ENCODE results near the gene GFM2. TPM values are rescaled to one million over a fixed set of nuclear protein-coding genes. Genes with fewer than 3 reads are reported as not detected.
"Not testable (repeated sequence)": the region's sequence is repeated elsewhere in the genome, so short reads cannot be mapped to it uniquely, and the experiment has no call there.

Gene GFM2
- total and polyA plus RNA-seq, 4 donors: 4.1 to 18.6 (median 15.4) TPM

DNA sequence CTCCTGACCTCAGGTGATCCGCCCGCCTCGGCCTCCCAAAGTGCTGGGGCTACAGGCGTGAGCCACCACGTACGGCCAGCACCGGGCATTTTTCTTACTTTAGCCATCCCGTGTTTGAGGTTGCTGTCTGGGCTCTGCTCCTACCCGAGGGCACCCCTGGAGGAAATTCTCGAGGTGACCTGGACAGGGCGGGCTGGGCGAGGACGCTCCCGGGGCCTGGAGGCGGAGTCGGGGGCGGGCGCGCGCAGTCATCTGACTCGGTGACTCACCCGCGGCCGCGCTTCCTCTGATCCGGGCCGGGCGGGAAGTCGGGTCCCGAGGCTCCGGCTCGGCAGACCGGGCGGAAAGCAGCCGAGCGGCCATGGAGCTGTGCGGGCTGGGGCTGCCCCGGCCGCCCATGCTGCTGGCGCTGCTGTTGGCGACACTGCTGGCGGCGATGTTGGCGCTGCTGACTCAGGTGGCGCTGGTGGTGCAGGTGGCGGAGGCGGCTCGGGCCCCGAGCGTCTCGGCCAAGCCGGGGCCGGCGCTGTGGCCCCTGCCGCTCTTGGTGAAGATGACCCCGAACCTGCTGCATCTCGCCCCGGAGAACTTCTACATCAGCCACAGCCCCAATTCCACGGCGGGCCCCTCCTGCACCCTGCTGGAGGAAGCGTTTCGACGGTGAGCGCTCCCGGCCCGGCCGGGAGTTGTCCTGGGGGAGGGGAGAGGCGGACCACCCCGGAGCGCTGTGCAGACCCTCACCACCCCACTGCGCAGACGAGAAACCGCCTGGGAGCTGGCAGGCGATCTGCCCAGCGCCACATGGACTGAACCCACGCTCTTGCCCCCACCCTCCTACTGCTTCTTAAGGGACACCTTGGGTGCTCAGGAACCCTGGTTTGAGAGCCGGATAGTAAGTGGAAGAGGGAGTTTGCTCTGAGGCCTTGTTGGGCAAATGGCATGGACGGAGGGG is 81.7 kb downstream of the GFM2 start, which contains the start of gene HEXB:
Gene HEXB, plus strand, starts transcription at position 334 of the 952 bp plus-strand sequence. Its CDS starts 28 bp downstream, at position 362.
- Histone ChIP-seq H3K4me1 (ENCODE audit: control insufficient read depth in 1 of 2, insufficient read depth in 2 of 2, low read length in 2 of 2) (peaks cover 0 to 4% of the 10 kb centered on the region in 2 donors), H3K27ac (ENCODE audit: low read depth in 1 of 2, low read length in 2 of 2) (peak within 1 kb of the TSS in 1 of 2 donors; percentile 50), H3K27me3 (ENCODE audit: control insufficient read depth in 1 of 2, insufficient read depth in 2 of 2, low read length in 1 of 2) (no peaks in the 10 kb centered on the region), H3K4me3 (ENCODE audit: low read length in 2 of 2) (peak within 1 kb of the TSS; percentile 53 to 78), H3K36me3 (ENCODE audit: control insufficient read depth in 1 of 2, insufficient read depth in 2 of 2, low read length in 1 of 2) (peaks cover 1 to 3% of the 10 kb centered on the region in 2 donors), H3K9me3 (ENCODE audit: control insufficient read depth, low read length) (no peaks in the 10 kb centered on the region)
- intact Hi-C loops (cut with DNase I): loop anchor here in 1 of 2 donors (2.0 kb wide), 1 partner anchor 82 kb away; the partner anchor contains the start of genes GFM2 and NSA2
- 3 to 4% methylated on average over 67 to 78 of the region's 78 CpGs for WGBS, 2 donors
- peak; percentile 97 for ATAC-seq (ENCODE audit: low FRiP score)
- DNase-seq: peak; percentile 96 to 97

DNA sequence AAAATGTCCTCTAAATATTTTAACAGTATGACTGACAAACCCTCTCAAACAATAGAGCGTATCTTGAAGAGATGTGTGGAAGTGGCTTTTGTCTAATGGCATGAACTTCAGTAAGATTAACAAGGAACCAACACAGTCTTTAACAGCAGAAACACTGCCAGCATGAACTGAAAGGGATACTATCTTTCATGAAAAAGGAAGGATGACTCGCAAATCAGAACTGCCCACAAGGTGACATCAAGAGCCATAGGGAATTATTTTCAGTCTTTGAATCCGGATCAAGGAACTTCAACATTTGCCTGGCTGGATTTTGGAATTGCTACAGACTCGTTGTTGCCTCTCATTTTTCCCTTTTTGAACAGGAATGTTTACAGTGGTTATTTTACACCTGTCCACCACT is 87.0 kb downstream of the GFM2 start:
- intact Hi-C loops (cut with DNase I): no loop called here

DNA sequence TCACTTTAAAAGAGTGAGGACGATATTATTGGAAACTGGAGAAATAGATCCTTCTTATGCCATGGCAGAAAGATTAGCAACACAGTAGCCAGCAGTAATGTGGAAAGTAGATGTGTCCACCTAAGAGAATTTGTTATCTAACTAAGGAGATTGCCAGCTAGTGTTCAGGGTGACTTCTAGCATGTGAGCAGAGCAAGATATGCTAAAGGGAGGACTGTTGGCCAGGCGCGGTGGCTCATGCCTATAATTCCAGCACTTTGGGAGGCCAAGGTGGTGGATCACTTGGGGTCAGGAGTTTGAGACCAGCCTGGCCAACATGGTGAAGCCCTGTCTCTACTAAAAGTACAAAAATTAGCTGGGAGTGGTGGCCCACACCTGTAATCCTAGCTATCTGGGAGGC is 87.6 kb downstream of the GFM2 start:
- H3K36me3 ChIP-seq (ENCODE audit: control insufficient read depth in 1 of 2, insufficient read depth in 2 of 2, low read length in 1 of 2); H3K9me3 ChIP-seq (ENCODE audit: control insufficient read depth, low read length); intact Hi-C loops (cut with DNase I); DNase-seq; H3K4me3 ChIP-seq (ENCODE audit: low read length in 2 of 2); ATAC-seq (ENCODE audit: low FRiP score); H3K27me3 ChIP-seq (ENCODE audit: control insufficient read depth in 1 of 2, insufficient read depth in 2 of 2, low read length in 1 of 2); H3K27ac ChIP-seq (ENCODE audit: low read depth in 1 of 2, low read length in 2 of 2); H3K4me1 ChIP-seq (ENCODE audit: control insufficient read depth in 1 of 2, insufficient read depth in 2 of 2, low read length in 2 of 2): not testable (repeated sequence)
- 92% methylated on average over 3 of the region's 3 CpGs for WGBS, 2 donors

More for the DNA sequence above, 87.0 kb downstream of the GFM2 start:
- no peaks in the 10 kb centered on the region for H3K4me1 ChIP-seq (ENCODE audit: control insufficient read depth in 1 of 2, insufficient read depth in 2 of 2, low read length in 2 of 2)
- H3K9me3 ChIP-seq (ENCODE audit: control insufficient read depth, low read length): no peaks in the 10 kb centered on the region
- no peaks in the 10 kb centered on the region for H3K36me3 ChIP-seq (ENCODE audit: control insufficient read depth in 1 of 2, insufficient read depth in 2 of 2, low read length in 1 of 2)
- no peak overlapping the region for H3K4me3 ChIP-seq (ENCODE audit: low read length in 2 of 2)
- H3K27me3 ChIP-seq (ENCODE audit: control insufficient read depth in 1 of 2, insufficient read depth in 2 of 2, low read length in 1 of 2): no peaks in the 10 kb centered on the region
- DNase-seq (no peak), ATAC-seq (ENCODE audit: low FRiP score) (no peak)
- WGBS, 2 donors: 74 to 76% methylated on average over 4 of the region's 4 CpGs
- no peak overlapping the region for H3K27ac ChIP-seq (ENCODE audit: low read depth in 1 of 2, low read length in 2 of 2)

DNA sequence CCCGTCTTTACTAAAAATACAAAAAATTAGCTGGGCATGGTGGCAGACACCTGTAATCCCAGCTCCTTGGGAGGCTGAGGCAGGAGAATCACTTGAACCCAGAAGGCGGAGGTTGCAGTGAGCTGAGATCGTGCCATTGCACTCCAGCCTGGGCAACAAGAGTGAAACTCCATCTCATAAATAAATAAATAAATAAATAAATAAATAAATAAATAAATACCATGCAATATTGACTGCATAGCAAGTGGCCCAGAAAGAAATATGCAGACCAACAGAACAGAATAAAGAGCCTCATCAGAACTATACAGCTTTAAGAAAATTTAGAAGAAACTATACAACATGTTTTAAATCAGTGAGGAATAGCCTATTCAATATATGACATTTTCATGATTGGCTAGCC is 88.8 kb downstream of the GFM2 start:
- H3K4me1 ChIP-seq (ENCODE audit: control insufficient read depth in 1 of 2, insufficient read depth in 2 of 2, low read length in 2 of 2); ATAC-seq (ENCODE audit: low FRiP score); DNase-seq; H3K27ac ChIP-seq (ENCODE audit: low read depth in 1 of 2, low read length in 2 of 2); H3K27me3 ChIP-seq (ENCODE audit: control insufficient read depth in 1 of 2, insufficient read depth in 2 of 2, low read length in 1 of 2); H3K4me3 ChIP-seq (ENCODE audit: low read length in 2 of 2); H3K36me3 ChIP-seq (ENCODE audit: control insufficient read depth in 1 of 2, insufficient read depth in 2 of 2, low read length in 1 of 2); intact Hi-C loops (cut with DNase I); H3K9me3 ChIP-seq (ENCODE audit: control insufficient read depth, low read length): not testable (repeated sequence)
- 95 to 96% methylated on average over 3 of the region's 3 CpGs for WGBS, 2 donors

DNA sequence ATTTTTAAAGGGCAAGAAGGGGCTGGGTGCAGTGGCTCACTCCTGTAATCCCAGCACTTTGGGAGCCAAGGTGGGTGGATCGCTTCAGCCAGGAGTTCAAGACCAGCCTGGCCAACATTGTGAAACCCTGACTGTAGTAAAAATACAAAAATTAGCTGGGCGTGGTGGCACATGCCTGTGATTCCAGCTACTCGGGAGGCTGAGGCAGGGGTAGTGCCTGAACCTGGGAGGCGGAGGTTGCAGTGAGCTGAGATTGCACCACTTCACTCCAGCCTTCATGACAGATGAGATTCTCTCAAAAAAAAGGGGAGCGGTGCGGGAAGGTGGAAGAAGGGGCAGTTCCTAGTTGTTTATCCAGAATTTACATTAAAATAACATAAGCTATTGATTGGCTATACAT is 90.5 kb downstream of the GFM2 start:
- 90 to 91% methylated on average over 6 of the region's 6 CpGs for WGBS, 2 donors
- H3K36me3 ChIP-seq (ENCODE audit: control insufficient read depth in 1 of 2, insufficient read depth in 2 of 2, low read length in 1 of 2); H3K9me3 ChIP-seq (ENCODE audit: control insufficient read depth, low read length); H3K4me3 ChIP-seq (ENCODE audit: low read length in 2 of 2); H3K4me1 ChIP-seq (ENCODE audit: control insufficient read depth in 1 of 2, insufficient read depth in 2 of 2, low read length in 2 of 2); intact Hi-C loops (cut with DNase I); H3K27ac ChIP-seq (ENCODE audit: low read depth in 1 of 2, low read length in 2 of 2); DNase-seq; H3K27me3 ChIP-seq (ENCODE audit: control insufficient read depth in 1 of 2, insufficient read depth in 2 of 2, low read length in 1 of 2); ATAC-seq (ENCODE audit: low FRiP score): not testable (repeated sequence)

DNA sequence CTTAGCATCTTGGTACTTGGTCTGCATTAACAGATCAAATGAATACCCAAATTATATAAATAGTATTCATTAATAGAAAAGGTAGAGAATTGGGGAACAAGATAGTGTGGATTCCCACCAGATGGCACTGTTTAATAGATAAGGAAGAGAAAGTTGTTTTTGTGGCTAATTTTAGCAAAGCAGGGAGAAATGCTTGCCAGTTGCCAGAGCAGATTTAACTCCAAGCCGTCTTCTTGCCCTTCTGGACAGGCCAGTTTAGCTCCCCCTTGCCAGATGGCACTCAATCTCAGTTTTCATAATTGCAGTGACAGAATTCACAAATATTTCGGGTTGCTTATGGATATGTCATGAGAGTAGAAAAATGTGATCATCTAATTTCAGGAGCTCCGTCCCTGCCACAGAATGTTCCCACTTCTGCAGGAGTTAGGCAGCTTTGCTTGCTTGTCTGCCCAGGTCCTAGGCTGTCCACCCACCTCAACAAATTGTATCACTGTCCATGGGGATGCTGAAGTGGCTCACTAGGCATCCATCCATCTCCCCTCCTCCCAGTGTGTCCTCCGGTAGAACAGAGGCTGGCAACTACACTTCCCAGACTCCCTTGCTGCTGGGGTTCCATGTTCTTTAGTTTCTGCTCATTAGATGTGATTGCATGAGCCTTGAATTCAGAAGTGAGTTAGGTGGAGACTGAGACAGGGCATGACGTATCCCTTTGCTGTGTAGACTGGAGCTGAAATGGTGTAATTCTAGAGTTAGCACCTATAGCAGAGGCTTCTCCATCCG is 93.7 kb downstream of the GFM2 start:
- peak overlapping the region in 1 of 2 donors; percentile 21 for H3K4me3 ChIP-seq (ENCODE audit: low read length in 2 of 2)
- no peaks in the 10 kb centered on the region for H3K9me3 ChIP-seq (ENCODE audit: control insufficient read depth, low read length)
- peak overlapping the region; percentile 21 to 48 for H3K27ac ChIP-seq (ENCODE audit: low read depth in 1 of 2, low read length in 2 of 2)
- peaks cover 0 to 5% of the 10 kb centered on the region in 2 donors for H3K4me1 ChIP-seq (ENCODE audit: control insufficient read depth in 1 of 2, insufficient read depth in 2 of 2, low read length in 2 of 2)
- no peaks in the 10 kb centered on the region for H3K36me3 ChIP-seq (ENCODE audit: control insufficient read depth in 1 of 2, insufficient read depth in 2 of 2, low read length in 1 of 2)
- no peaks in the 10 kb centered on the region for H3K27me3 ChIP-seq (ENCODE audit: control insufficient read depth in 1 of 2, insufficient read depth in 2 of 2, low read length in 1 of 2)
- ATAC-seq (ENCODE audit: low FRiP score) (peak; percentile 74), DNase-seq (no peak)
- intact Hi-C loops (cut with DNase I): loop anchor here (2.0 to 5.0 kb wide), 2 partner anchors 244 to 246 kb away; no protein-coding TSS in a partner anchor
- WGBS, 2 donors: 25% methylated on average over 6 of the region's 6 CpGs

DNA sequence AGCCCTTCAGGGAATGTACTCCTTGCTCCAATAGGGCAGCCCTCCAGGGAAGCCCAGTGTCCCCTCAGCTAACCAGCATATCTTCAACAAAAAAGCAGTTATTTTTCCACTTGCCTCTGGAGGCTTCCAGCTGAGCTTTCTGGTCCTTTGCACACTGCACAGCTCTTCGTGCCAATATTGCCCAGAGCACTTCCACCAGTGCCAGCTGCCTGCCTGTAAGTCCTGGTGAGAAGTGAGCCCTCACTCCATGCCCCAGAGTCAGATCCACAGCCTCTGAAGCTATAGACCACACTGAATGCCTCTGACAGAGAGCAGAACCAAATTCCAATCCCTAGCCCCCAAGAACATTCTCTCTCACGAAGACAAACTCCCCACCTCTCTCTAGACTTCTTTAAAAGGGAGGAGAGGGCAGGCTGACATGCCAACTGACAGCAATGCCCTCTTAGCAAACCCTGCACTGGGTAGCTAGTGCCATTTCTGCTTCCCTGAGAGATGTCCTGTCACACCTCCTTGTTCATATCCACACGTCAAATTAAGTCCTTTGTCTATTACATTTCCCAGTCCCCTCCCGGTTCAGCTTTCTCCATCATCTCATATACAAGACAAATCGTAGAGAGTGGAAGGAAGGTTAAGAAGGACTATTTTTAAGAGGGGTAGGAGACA is 94.6 kb downstream of the GFM2 start:
- Histone ChIP-seq H3K4me1 (ENCODE audit: control insufficient read depth in 1 of 2, insufficient read depth in 2 of 2, low read length in 2 of 2) (peaks cover 0 to 5% of the 10 kb centered on the region in 2 donors), H3K9me3 (ENCODE audit: control insufficient read depth, low read length) (no peaks in the 10 kb centered on the region), H3K36me3 (ENCODE audit: control insufficient read depth in 1 of 2, insufficient read depth in 2 of 2, low read length in 1 of 2) (no peaks in the 10 kb centered on the region), H3K27me3 (ENCODE audit: control insufficient read depth in 1 of 2, insufficient read depth in 2 of 2, low read length in 1 of 2) (no peaks in the 10 kb centered on the region), H3K4me3 (ENCODE audit: low read length in 2 of 2) (no peak overlapping the region), H3K27ac (ENCODE audit: low read depth in 1 of 2, low read length in 2 of 2) (peak overlapping the region in 1 of 2 donors; percentile 56)
- intact Hi-C loops (cut with DNase I): loop anchor here (2.0 to 5.0 kb wide), 2 partner anchors 245 to 246 kb away; no protein-coding TSS in a partner anchor
- DNase-seq (no peak), ATAC-seq (ENCODE audit: low FRiP score) (no peak)
- WGBS, 2 donors: 8 to 11% methylated on average over 5 of the region's 5 CpGs
